Panc1 (cell line): ENCODE data around the gene RAI2. TPM values are rescaled to one million over a fixed set of nuclear protein-coding genes. Genes with fewer than 3 reads are reported as not detected.
A peak's percentile ranks its signal among the peaks of the same experiment; 100 is the strongest.

Experiments
- ATAC-seq: fragments of 200-7000 bp; cut with Tn5 transposase; 2 replicates; pipeline ENCODE4 v1.9.1; 2020; ENCODE audit warnings: mild to moderate bottlenecking, moderate library complexity
- Bru-seq: library from RNA; stranded (reverse); fragments of 400-500 nt; gene quantifications from one replicate; lab custom pipeline; 2021; lab: Mats Ljungman, UMichigan
- BruChase-seq, 2 experiments: library from RNA; stranded (reverse); fragments of 400-500 nt; gene quantifications; one replicate each; lab custom pipeline; 2021; lab: Mats Ljungman, UMichigan
- BruUV-seq: library from RNA; stranded (reverse); fragments of 400-500 nt; replicated peaks from 2 replicates; lab custom pipeline; 2021; lab: Mats Ljungman, UMichigan
- CTCF ChIA-PET: fragments of 300-600 bp; sonication (Branson Sonifier 250); formaldehyde crosslinking; loops from one replicate; lab custom pipeline; 2022; ENCODE audit warnings: antibody characterized with exemption; lab: Charles Lee
- POLR2A ChIA-PET: fragments of 300-600 bp; sonication (Branson Sonifier 250); formaldehyde crosslinking; loops from one replicate; lab custom pipeline; 2022; ENCODE audit warnings: antibody characterized with exemption; lab: Charles Lee
- DNase-seq: peaks from one replicate; pipeline ENCODE4 v3.0.0-alpha.2; 2010; ENCODE audit warnings: low read depth, low spot score
- H3K27ac ChIP-seq: 2 replicates; pipeline ENCODE4 v1.5.1; 2011; ENCODE audit warnings: mild to moderate bottlenecking, low read length, inconsistent platforms
- H3K27me3 ChIP-seq: fragments of 200-500 bp; sonication (Bioruptor generic); 2 replicates; pipeline ENCODE4 v1.6.0; 2014; ENCODE audit warnings: low read length, inconsistent platforms; ENCODE audit not compliant: control insufficient read depth, insufficient read depth
- H3K36me3 ChIP-seq: fragments of 200-500 bp; sonication (Bioruptor generic); 2 replicates; pipeline ENCODE4 v1.5.1; 2014; ENCODE audit warnings: inconsistent platforms, mild to moderate bottlenecking, low read length, moderate library complexity; ENCODE audit not compliant: control insufficient read depth, insufficient read depth
- H3K4me1 ChIP-seq: 2 replicates; pipeline ENCODE4 v1.5.1; 2011; ENCODE audit warnings: inconsistent platforms, mild to moderate bottlenecking, low read length, moderate library complexity; ENCODE audit not compliant: control insufficient read depth, insufficient read depth
- H3K4me3 ChIP-seq, 2 experiments: 2 replicates each; pipeline ENCODE4 v1.5.1; 2011 to 2012; ENCODE audit warnings: low read depth in 2 of 2, low read length in 2 of 2, mild to moderate bottlenecking in 2 of 2, inconsistent platforms in 1 of 2, moderate library complexity in 1 of 2
- H3K9me3 ChIP-seq: fragments of 200-500 bp; sonication (Bioruptor generic); 2 replicates; pipeline ENCODE4 v1.5.1; 2014; ENCODE audit warnings: low read depth, mild to moderate bottlenecking, inconsistent platforms, low read length, moderate library complexity; ENCODE audit not compliant: control insufficient read depth, insufficient read depth
- CTCF ChIP-seq: fragments of 450-650 bp; IDR thresholded peaks from 2 replicates; pipeline ENCODE4 v1.5.1; 2017; ENCODE audit warnings: mild to moderate bottlenecking
- POLR2AphosphoS5 ChIP-seq: IDR thresholded peaks from 2 replicates; pipeline ENCODE4 v1.6.1; 2012; ENCODE audit warnings: mild to moderate bottlenecking, low read depth, low read length, moderate library complexity
- REST ChIP-seq, 2 experiments: IDR thresholded peaks; 2 replicates each; pipeline ENCODE4 v1.6.1; 2011 to 2012; ENCODE audit warnings: low read depth in 2 of 2, control low read depth in 1 of 2, low read length in 1 of 2, mild to moderate bottlenecking in 1 of 2, moderate library complexity in 1 of 2; ENCODE audit not compliant: insufficient read depth in 1 of 2
- SIN3A ChIP-seq: IDR thresholded peaks from 2 replicates; pipeline ENCODE4 v1.6.1; 2012; ENCODE audit warnings: low read depth, mild to moderate bottlenecking, low read length, moderate library complexity, borderline replicate concordance; ENCODE audit not compliant: insufficient read depth
- TCF7L2 ChIP-seq: IDR thresholded peaks from 2 replicates; pipeline ENCODE4 v1.6.1; 2011; ENCODE audit warnings: mild to moderate bottlenecking, low read depth, low read length, inconsistent platforms
- in situ Hi-C: cut with HindIII; loops from 2 replicates; pipeline ENCODE4 v1.10.0; 2016; ENCODE audit warnings: low sequenced_read_pairs, low pct_unique_long_range_greater_than_20kb
- intact Hi-C: fragments of 100-400 bp; cut with micrococcal nuclease; formaldehyde crosslinking; loops from one replicate; pipeline ENCODE4 v1.10.0; 2022; ENCODE audit not compliant: unreplicated experiment
- long read RNA-seq: library from polyadenylated mRNA; unstranded; transcript quantifications from one replicate; pipeline ENCODE4 v2.0.0, GENCODE V29; 2021; ENCODE audit not compliant: unreplicated experiment
- polyA plus RNA-seq: library from polyadenylated mRNA; unstranded; fragments of >200 nt; gene quantifications from one replicate; pipeline ENCODE4 v1.2.1, GENCODE V29; 2012; ENCODE audit warnings: missing spikeins; ENCODE audit not compliant: insufficient read length
- total RNA-seq: library from RNA; stranded (reverse); gene quantifications from one replicate; pipeline ENCODE4 v1.2.1, GENCODE V29; 2021; ENCODE audit not compliant: unreplicated experiment

The RAI2 gene
- total RNA-seq = 0.13 TPM
- polyA plus RNA-seq = not detected
- Bru-seq, nascent RNA = percentile 2 among the genes with signal in this experiment
- BruChase-seq, experiment 1, labeled RNA remaining after a 2-hour chase = percentile 3 among the genes with signal in this experiment
- percentile 2 among the genes with signal in this experiment for BruChase-seq, experiment 2, labeled RNA remaining after a 6-hour chase
- long read RNA-seq = 0 reads

GRCh38 chrX:17860811-17861488 is at the start of gene RAI2:
TSS of gene RAI2 (minus strand) at chrX:17861298. CDS start at chrX:17802010, 59,288 bp downstream.
- no TSS peak for BruUV-seq
- CTCF ChIA-PET = no interaction called here

More at GRCh38 chrX:17860811-17861488, at the start of gene RAI2:
- peak; percentile 62; the same call in 1 of the 2 replicates for ATAC-seq
- TF ChIP-seq CTCF = no peak
- no peak for TF ChIP-seq REST (IDR thresholded peaks at IDR 0.05; ENCODE audit: insufficient read depth in 1 of 2, low read depth in 2 of 2, low read length in 1 of 2)
- no peak for TF ChIP-seq TCF7L2
- no peak for TF ChIP-seq POLR2AphosphoS5
- no peak for TF ChIP-seq SIN3A
- Histone ChIP-seq H3K36me3 (no peaks in the 10 kb centered on the region), H3K27me3 (peaks cover 4% of the 10 kb centered on the region), H3K9me3 (no peaks in the 10 kb centered on the region), H3K27ac (no peak within 1 kb of the TSS), H3K4me3 (peak within 1 kb of the TSS; percentile 13 to 18; a peak in 2 of 4 replicates), H3K4me1 (no peaks in the 10 kb centered on the region)
- DNase-seq = no peak
- in situ Hi-C loops (no loop called here), intact Hi-C loops (no loop called here)
- POLR2A ChIA-PET = no interaction called here
